Panc1 (cell line): ENCODE measurements around the gene AARS2. TPM values are rescaled to one million over a fixed set of nuclear protein-coding genes. Genes with fewer than 3 reads are reported as not detected.

ENCODE experiments used
- ATAC-seq: fragments of 200-7000 bp; cut with Tn5 transposase; 2 replicates; pipeline ENCODE4 v1.9.1; 2020; ENCODE audit warnings: mild to moderate bottlenecking, moderate library complexity
- BruUV-seq: library from RNA; stranded (reverse); fragments of 400-500 nt; replicated peaks from 2 replicates; lab custom pipeline; 2021; lab: Mats Ljungman, UMichigan
- CTCF ChIA-PET: fragments of 300-600 bp; sonication (Branson Sonifier 250); formaldehyde crosslinking; loops from one replicate; lab custom pipeline; 2022; ENCODE audit warnings: antibody characterized with exemption; lab: Charles Lee
- POLR2A ChIA-PET: fragments of 300-600 bp; sonication (Branson Sonifier 250); formaldehyde crosslinking; loops from one replicate; lab custom pipeline; 2022; ENCODE audit warnings: antibody characterized with exemption; lab: Charles Lee
- DNase-seq: peaks from one replicate; pipeline ENCODE4 v3.0.0-alpha.2; 2010; ENCODE audit warnings: low read depth, low spot score
- H3K27ac ChIP-seq: 2 replicates; pipeline ENCODE4 v1.5.1; 2011; ENCODE audit warnings: mild to moderate bottlenecking, low read length, inconsistent platforms
- H3K27me3 ChIP-seq: fragments of 200-500 bp; sonication (Bioruptor generic); 2 replicates; pipeline ENCODE4 v1.6.0; 2014; ENCODE audit warnings: low read length, inconsistent platforms; ENCODE audit not compliant: control insufficient read depth, insufficient read depth
- H3K36me3 ChIP-seq: fragments of 200-500 bp; sonication (Bioruptor generic); 2 replicates; pipeline ENCODE4 v1.5.1; 2014; ENCODE audit warnings: inconsistent platforms, mild to moderate bottlenecking, low read length, moderate library complexity; ENCODE audit not compliant: control insufficient read depth, insufficient read depth
- H3K4me1 ChIP-seq: 2 replicates; pipeline ENCODE4 v1.5.1; 2011; ENCODE audit warnings: inconsistent platforms, mild to moderate bottlenecking, low read length, moderate library complexity; ENCODE audit not compliant: control insufficient read depth, insufficient read depth
- H3K4me3 ChIP-seq, 2 experiments: 2 replicates each; pipeline ENCODE4 v1.5.1; 2011 to 2012; ENCODE audit warnings: low read depth in 2 of 2, low read length in 2 of 2, mild to moderate bottlenecking in 2 of 2, inconsistent platforms in 1 of 2, moderate library complexity in 1 of 2
- H3K9me3 ChIP-seq: fragments of 200-500 bp; sonication (Bioruptor generic); 2 replicates; pipeline ENCODE4 v1.5.1; 2014; ENCODE audit warnings: low read depth, mild to moderate bottlenecking, inconsistent platforms, low read length, moderate library complexity; ENCODE audit not compliant: control insufficient read depth, insufficient read depth
- CTCF ChIP-seq: fragments of 450-650 bp; IDR thresholded peaks from 2 replicates; pipeline ENCODE4 v1.5.1; 2017; ENCODE audit warnings: mild to moderate bottlenecking
- POLR2AphosphoS5 ChIP-seq: IDR thresholded peaks from 2 replicates; pipeline ENCODE4 v1.6.1; 2012; ENCODE audit warnings: mild to moderate bottlenecking, low read depth, low read length, moderate library complexity
- REST ChIP-seq, 2 experiments: IDR thresholded peaks; 2 replicates each; pipeline ENCODE4 v1.6.1; 2011 to 2012; ENCODE audit warnings: low read depth in 2 of 2, control low read depth in 1 of 2, low read length in 1 of 2, mild to moderate bottlenecking in 1 of 2, moderate library complexity in 1 of 2; ENCODE audit not compliant: insufficient read depth in 1 of 2
- SIN3A ChIP-seq: IDR thresholded peaks from 2 replicates; pipeline ENCODE4 v1.6.1; 2012; ENCODE audit warnings: low read depth, mild to moderate bottlenecking, low read length, moderate library complexity, borderline replicate concordance; ENCODE audit not compliant: insufficient read depth
- TCF7L2 ChIP-seq: IDR thresholded peaks from 2 replicates; pipeline ENCODE4 v1.6.1; 2011; ENCODE audit warnings: mild to moderate bottlenecking, low read depth, low read length, inconsistent platforms
- in situ Hi-C: cut with HindIII; loops from 2 replicates; pipeline ENCODE4 v1.10.0; 2016; ENCODE audit warnings: low sequenced_read_pairs, low pct_unique_long_range_greater_than_20kb
- intact Hi-C: fragments of 100-400 bp; cut with micrococcal nuclease; formaldehyde crosslinking; loops from one replicate; pipeline ENCODE4 v1.10.0; 2022; ENCODE audit not compliant: unreplicated experiment
- total RNA-seq: library from RNA; stranded (reverse); gene quantifications from one replicate; pipeline ENCODE4 v1.2.1, GENCODE V29; 2021; ENCODE audit not compliant: unreplicated experiment

Gene AARS2
- total RNA-seq, 1 experiment from 2014 or later, result 13.1 TPM

DNA sequence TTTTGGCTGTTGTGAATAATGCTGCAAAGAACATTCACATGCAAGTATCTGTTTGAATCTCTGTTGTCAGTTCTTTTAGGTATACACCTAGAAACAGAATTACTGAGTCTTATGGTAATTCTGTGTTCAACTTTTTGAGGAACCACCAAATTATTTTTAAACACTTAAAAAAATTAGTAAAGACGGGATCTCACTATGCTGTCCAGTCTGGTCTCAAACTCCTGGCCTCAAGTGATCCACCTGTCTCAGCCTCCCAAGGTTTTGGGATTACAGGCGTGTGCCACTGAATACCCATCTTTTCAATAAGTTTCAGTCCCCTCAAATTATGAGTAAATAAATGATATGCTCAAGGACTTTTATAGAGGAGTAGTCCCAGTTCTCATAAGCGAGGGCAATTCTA lies 46.8 kb upstream of the AARS2 start:
- ATAC-seq, result no peak
- H3K9me3 ChIP-seq, result no peaks in the 10 kb centered on the region
- H3K27me3 ChIP-seq, result peaks cover 3% of the 10 kb centered on the region; the same call in 1 of the 2 replicates
- no peaks in the 10 kb centered on the region for H3K36me3 ChIP-seq
- no TSS peak for BruUV-seq
- CTCF ChIA-PET, result no interaction called here
- no peak overlapping the region for H3K27ac ChIP-seq
- no peak for TF ChIP-seq CTCF
- no peak for TF ChIP-seq REST (IDR thresholded peaks at IDR 0.05; ENCODE audit: insufficient read depth in 1 of 2, low read depth in 2 of 2, low read length in 1 of 2)
- no peak for TF ChIP-seq SIN3A
- no peak for TF ChIP-seq POLR2AphosphoS5
- no peak for TF ChIP-seq TCF7L2
- in situ Hi-C loops, result no loop called here
- POLR2A ChIA-PET, result no interaction called here
- H3K4me3 ChIP-seq, result no peak overlapping the region
- DNase-seq, result no peak
- intact Hi-C loops, result no loop called here
- no peaks in the 10 kb centered on the region for H3K4me1 ChIP-seq

DNA sequence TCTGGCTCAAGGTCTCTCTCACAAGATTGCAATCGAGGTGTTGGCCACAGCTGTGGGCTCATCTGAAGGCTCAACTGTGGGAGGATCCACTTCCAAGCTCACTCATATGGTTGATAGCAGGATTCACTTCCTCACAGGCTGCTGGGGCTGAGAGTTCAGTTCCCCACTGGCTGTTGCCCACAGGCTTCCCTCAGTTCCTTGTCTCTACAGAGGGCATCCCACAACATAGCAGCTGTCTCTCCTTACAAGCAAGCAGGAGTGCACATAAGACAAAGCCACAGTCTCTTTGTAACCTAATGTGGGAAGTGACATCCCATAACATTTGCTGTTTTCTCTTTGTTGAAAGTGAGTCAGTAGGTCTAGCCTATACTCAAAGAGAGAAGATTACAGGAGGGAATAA lies 43.3 kb upstream of the AARS2 start:
- DNase-seq (no peak), ATAC-seq (no peak)
- H3K4me1 ChIP-seq, result no peaks in the 10 kb centered on the region
- BruUV-seq, result no TSS peak
- in situ Hi-C loops (no loop called here), intact Hi-C loops (no loop called here)
- no peaks in the 10 kb centered on the region for H3K36me3 ChIP-seq
- no peaks in the 10 kb centered on the region for H3K9me3 ChIP-seq
- TF ChIP-seq CTCF (no peak), POLR2AphosphoS5 (no peak), REST (IDR thresholded peaks at IDR 0.05; ENCODE audit: insufficient read depth in 1 of 2, low read depth in 2 of 2, low read length in 1 of 2) (no peak), TCF7L2 (no peak)
- no peak overlapping the region for H3K4me3 ChIP-seq
- POLR2A ChIA-PET, result no interaction called here
- CTCF ChIA-PET, result no interaction called here
- no peak overlapping the region for H3K27ac ChIP-seq
- H3K27me3 ChIP-seq, result peaks cover 3% of the 10 kb centered on the region; the same call in 1 of the 2 replicates
